Effector memory CD8-positive, alpha-beta T cell (primary cell): ENCODE results near the gene SEMA3A.

Experiments
- ATAC-seq: fragments of 150-1000 bp; cut with Tn5 transposase; replicated peaks from 2 replicates; pipeline ENCODE4 v1.10.0; 2021; ENCODE audit warnings: mild to moderate bottlenecking, moderate library complexity
- DNase-seq, 3 experiments: peaks; one replicate each; pipeline ENCODE4 v3.0.0; 2021
- H3K27ac Mint-ChIP-seq, 2 donors: one replicate each; pipeline ENCODE4 v1.8.0; 2022; ENCODE audit warnings: mild to moderate bottlenecking in 2 of 2, mixed read lengths in 2 of 2, moderate library complexity in 2 of 2
- H3K27me3 Mint-ChIP-seq, 2 donors: one replicate each; pipeline ENCODE4 v1.8.0; 2022; ENCODE audit warnings: mixed read lengths in 2 of 2
- H3K36me3 Mint-ChIP-seq: one replicate; pipeline ENCODE4 v1.8.0; 2022; ENCODE audit warnings: mild to moderate bottlenecking, moderate library complexity, mixed read lengths; ENCODE audit not compliant: insufficient read depth
- H3K4me1 Mint-ChIP-seq, 2 donors: one replicate each; pipeline ENCODE4 v1.8.0; 2022; ENCODE audit warnings: low read depth in 2 of 2, mixed read lengths in 2 of 2
- H3K4me3 Mint-ChIP-seq, 2 donors: one replicate each; pipeline ENCODE4 v1.8.0; 2022; ENCODE audit warnings: mild to moderate bottlenecking in 2 of 2, mixed read lengths in 2 of 2, moderate library complexity in 2 of 2
- H3K9me3 Mint-ChIP-seq, 2 donors: one replicate each; pipeline ENCODE4 v1.8.0; 2022; ENCODE audit warnings: mixed read lengths in 2 of 2

The SEMA3A gene

GRCh38 chr7:84108119-84108518 lies 86.5 kb downstream of the SEMA3A start:
- no peaks in the 10 kb centered on the region for H3K36me3 Mint-ChIP-seq

GRCh38 chr7:84107259-84107658 lies 87.3 kb downstream of the SEMA3A start:
- ATAC-seq (no peak), DNase-seq (no peak)
- no peak overlapping the region for H3K4me3 Mint-ChIP-seq
- no peaks in the 10 kb centered on the region for H3K36me3 Mint-ChIP-seq
- no peaks in the 10 kb centered on the region for H3K4me1 Mint-ChIP-seq
- peaks cover 6 to 7% of the 10 kb centered on the region in 2 donors for H3K9me3 Mint-ChIP-seq
- no peak overlapping the region for H3K27ac Mint-ChIP-seq
- no peaks in the 10 kb centered on the region for H3K27me3 Mint-ChIP-seq

More at GRCh38 chr7:84108119-84108518, 86.5 kb downstream of the SEMA3A start:
- Mint-ChIP-seq H3K27me3 (no peaks in the 10 kb centered on the region), H3K4me3 (no peak overlapping the region), H3K9me3 (peaks cover 6 to 7% of the 10 kb centered on the region in 2 donors), H3K4me1 (no peaks in the 10 kb centered on the region), H3K27ac (no peak overlapping the region)
- no peak for ATAC-seq
- no peak for DNase-seq

- ATAC-seq: no peak
- no peaks in the 10 kb centered on the region for H3K27me3 Mint-ChIP-seq
- no peaks in the 10 kb centered on the region for H3K36me3 Mint-ChIP-seq
- DNase-seq: no peak
- no peak overlapping the region for H3K27ac Mint-ChIP-seq
- no peak overlapping the region for H3K4me3 Mint-ChIP-seq
- no peaks in the 10 kb centered on the region for H3K4me1 Mint-ChIP-seq
- peaks cover 7% of the 10 kb centered on the region in 2 donors for H3K9me3 Mint-ChIP-seq
Measured at GRCh38 chr7:84106291-84106690, 88.3 kb downstream of the SEMA3A start.

- DNase-seq (no peak), ATAC-seq (no peak)
- Mint-ChIP-seq H3K9me3 (peaks cover 7 to 9% of the 10 kb centered on the region in 2 donors), H3K4me3 (no peak overlapping the region), H3K27ac (no peak overlapping the region), H3K36me3 (no peaks in the 10 kb centered on the region), H3K27me3 (no peaks in the 10 kb centered on the region), H3K4me1 (no peaks in the 10 kb centered on the region)
Measured at GRCh38 chr7:84105586-84105985, 89.0 kb downstream of the SEMA3A start.

GRCh38 chr7:84104826-84105225 lies 89.8 kb downstream of the SEMA3A start:
- H3K4me3 Mint-ChIP-seq: no peak overlapping the region
- peaks cover 7 to 13% of the 10 kb centered on the region in 2 donors for H3K9me3 Mint-ChIP-seq
- no peak overlapping the region for H3K27ac Mint-ChIP-seq
- ATAC-seq: no peak
- H3K36me3 Mint-ChIP-seq: no peaks in the 10 kb centered on the region
- no peak for DNase-seq
- H3K4me1 Mint-ChIP-seq: no peaks in the 10 kb centered on the region
- no peaks in the 10 kb centered on the region for H3K27me3 Mint-ChIP-seq

GRCh38 chr7:84102213-84102612 lies 92.4 kb downstream of the SEMA3A start:
- no peak overlapping the region for H3K4me3 Mint-ChIP-seq
- DNase-seq: no peak
- no peaks in the 10 kb centered on the region for H3K4me1 Mint-ChIP-seq
- ATAC-seq: no peak
- no peak overlapping the region for H3K27ac Mint-ChIP-seq
- H3K36me3 Mint-ChIP-seq: no peaks in the 10 kb centered on the region
- H3K9me3 Mint-ChIP-seq: peaks cover 2 to 11% of the 10 kb centered on the region in 2 donors
- no peaks in the 10 kb centered on the region for H3K27me3 Mint-ChIP-seq

- H3K36me3 Mint-ChIP-seq: no peaks in the 10 kb centered on the region
- H3K9me3 Mint-ChIP-seq: peaks cover 0 to 8% of the 10 kb centered on the region in 2 donors
- H3K4me3 Mint-ChIP-seq: no peak overlapping the region
- ATAC-seq: no peak
- H3K4me1 Mint-ChIP-seq: no peaks in the 10 kb centered on the region
- DNase-seq: no peak
- no peaks in the 10 kb centered on the region for H3K27me3 Mint-ChIP-seq
- H3K27ac Mint-ChIP-seq: no peak overlapping the region
Measured at GRCh38 chr7:84100866-84101265, 93.7 kb downstream of the SEMA3A start.

GRCh38 chr7:84095971-84096370 lies 98.6 kb downstream of the SEMA3A start:
- H3K4me3 Mint-ChIP-seq: no peak overlapping the region
- H3K27me3 Mint-ChIP-seq: no peaks in the 10 kb centered on the region
- no peaks in the 10 kb centered on the region for H3K4me1 Mint-ChIP-seq
- no peak overlapping the region for H3K27ac Mint-ChIP-seq
- ATAC-seq (no peak), DNase-seq (no peak)
- H3K9me3 Mint-ChIP-seq: peaks cover 7 to 13% of the 10 kb centered on the region in 2 donors
- no peaks in the 10 kb centered on the region for H3K36me3 Mint-ChIP-seq

GRCh38 chr7:84092207-84092606 lies 102.4 kb downstream of the SEMA3A start:
- H3K4me1 Mint-ChIP-seq: no peaks in the 10 kb centered on the region
- H3K9me3 Mint-ChIP-seq: peaks cover 7% of the 10 kb centered on the region in 2 donors
- no peaks in the 10 kb centered on the region for H3K27me3 Mint-ChIP-seq
- no peak for ATAC-seq
- H3K36me3 Mint-ChIP-seq: no peaks in the 10 kb centered on the region
- H3K4me3 Mint-ChIP-seq: no peak overlapping the region
- no peak overlapping the region for H3K27ac Mint-ChIP-seq
- DNase-seq: no peak

- H3K4me3 Mint-ChIP-seq: no peak overlapping the region
- H3K27ac Mint-ChIP-seq: no peak overlapping the region
- no peaks in the 10 kb centered on the region for H3K4me1 Mint-ChIP-seq
- no peaks in the 10 kb centered on the region for H3K27me3 Mint-ChIP-seq
- ATAC-seq (no peak), DNase-seq (no peak)
- no peaks in the 10 kb centered on the region for H3K36me3 Mint-ChIP-seq
- peaks cover 7% of the 10 kb centered on the region in 2 donors for H3K9me3 Mint-ChIP-seq
Measured at GRCh38 chr7:84091318-84091717, 103.3 kb downstream of the SEMA3A start.

- H3K4me1 Mint-ChIP-seq: no peaks in the 10 kb centered on the region
- no peaks in the 10 kb centered on the region for H3K36me3 Mint-ChIP-seq
- peaks cover 7 to 9% of the 10 kb centered on the region in 2 donors for H3K9me3 Mint-ChIP-seq
- DNase-seq (no peak), ATAC-seq (no peak)
- H3K27me3 Mint-ChIP-seq: no peaks in the 10 kb centered on the region
- H3K27ac Mint-ChIP-seq: no peak overlapping the region
- no peak overlapping the region for H3K4me3 Mint-ChIP-seq
Measured at GRCh38 chr7:84088802-84089201, 105.8 kb downstream of the SEMA3A start.

GRCh38 chr7:84085998-84086397 lies 108.6 kb downstream of the SEMA3A start:
- H3K4me1 Mint-ChIP-seq: no peaks in the 10 kb centered on the region
- H3K36me3 Mint-ChIP-seq: no peaks in the 10 kb centered on the region
- DNase-seq (no peak), ATAC-seq (no peak)
- no peak overlapping the region for H3K4me3 Mint-ChIP-seq
- peaks cover 0 to 7% of the 10 kb centered on the region in 2 donors for H3K9me3 Mint-ChIP-seq
- H3K27me3 Mint-ChIP-seq: no peaks in the 10 kb centered on the region
- no peak overlapping the region for H3K27ac Mint-ChIP-seq

- H3K27me3 Mint-ChIP-seq: no peaks in the 10 kb centered on the region
Measured at GRCh38 chr7:84085147-84085546, 109.4 kb downstream of the SEMA3A start.

GRCh38 chr7:84083846-84084245 lies 110.7 kb downstream of the SEMA3A start:
- ATAC-seq (no peak), DNase-seq (no peak)
- H3K27ac Mint-ChIP-seq: no peak overlapping the region
- peaks cover 0 to 7% of the 10 kb centered on the region in 2 donors for H3K9me3 Mint-ChIP-seq
- no peaks in the 10 kb centered on the region for H3K4me1 Mint-ChIP-seq
- H3K27me3 Mint-ChIP-seq: no peaks in the 10 kb centered on the region
- no peaks in the 10 kb centered on the region for H3K36me3 Mint-ChIP-seq
- H3K4me3 Mint-ChIP-seq: no peak overlapping the region

More at GRCh38 chr7:84085147-84085546, 109.4 kb downstream of the SEMA3A start:
- Mint-ChIP-seq H3K9me3 (peaks cover 0 to 7% of the 10 kb centered on the region in 2 donors), H3K4me1 (no peaks in the 10 kb centered on the region), H3K36me3 (no peaks in the 10 kb centered on the region), H3K4me3 (no peak overlapping the region), H3K27ac (no peak overlapping the region)
- DNase-seq (no peak), ATAC-seq (no peak)
